NCI-H510A treated with DMSO at 0.1 percent for 48 hours (cell line): ENCODE measurements around the gene PYGB.
"Not testable (repeated sequence)": the region's sequence is repeated elsewhere in the genome, so short reads cannot be mapped to it uniquely, and the experiment has no call there.

Experiments
- DNase-seq: peaks from one replicate; lab custom pipeline; 2025; lab: John Stamatoyannopoulos, UW

Gene PYGB

GRCh38 chr20:25296094-25297093, 48.5 kb downstream of the PYGB start:
- peak; percentile 63 for DNase-seq

- DNase-seq = no peak
Measured at GRCh38 chr20:25297141-25297905, 49.4 kb downstream of the PYGB start.

- DNase-seq = peak; percentile 18
Measured at GRCh38 chr20:25299806-25300205, 51.9 kb downstream of the PYGB start.

GRCh38 chr20:25300496-25301170, 52.7 kb downstream of the PYGB start:
- DNase-seq = peak; percentile 20

- DNase-seq = no peak
Measured at GRCh38 chr20:25301357-25301920, 53.6 kb downstream of the PYGB start.

GRCh38 chr20:25302596-25302995, 54.7 kb downstream of the PYGB start:
- DNase-seq = no peak

GRCh38 chr20:25303292-25304024, 55.6 kb downstream of the PYGB start:
- no peak for DNase-seq

- DNase-seq = no peak
Measured at GRCh38 chr20:25304025-25304549, 56.2 kb downstream of the PYGB start.

GRCh38 chr20:25306991-25307903, 59.4 kb downstream of the PYGB start:
- no peak for DNase-seq

- DNase-seq = no peak
Measured at GRCh38 chr20:25308083-25308491, 60.2 kb downstream of the PYGB start.

GRCh38 chr20:25308671-25309394, 60.9 kb downstream of the PYGB start:
- DNase-seq = no peak

GRCh38 chr20:25309395-25310267, 61.7 kb downstream of the PYGB start:
- peak; percentile 56 for DNase-seq

- peak; percentile 93 for DNase-seq
Measured at GRCh38 chr20:25310268-25310920, 62.5 kb downstream of the PYGB start.

GRCh38 chr20:25310921-25311728, 63.2 kb downstream of the PYGB start:
- no peak for DNase-seq

GRCh38 chr20:25312716-25313115, 64.8 kb downstream of the PYGB start:
- DNase-seq = not testable (repeated sequence)

GRCh38 chr20:25313593-25313992, 65.7 kb downstream of the PYGB start:
- DNase-seq = peak; percentile 19
